Muscle layer of duodenum (tissue), 2 donors: ENCODE data around the gene IGF2BP1.
A peak's percentile ranks its signal among the peaks of the same experiment; 100 is the strongest.

Experiments used
- H3K27ac ChIP-seq: one replicate; pipeline ENCODE4 v1.7.0; 2013; ENCODE audit warnings: mild to moderate bottlenecking, low read length
- H3K27me3 ChIP-seq: one replicate; pipeline ENCODE4 v1.7.0; 2013; ENCODE audit warnings: low read depth, mild to moderate bottlenecking, control low read depth, low read length
- H3K36me3 ChIP-seq, 2 donors: one replicate each; pipeline ENCODE4 v1.7.0; 2013; ENCODE audit warnings: low read length in 2 of 2, control low read depth in 1 of 2, mild to moderate bottlenecking in 1 of 2; ENCODE audit not compliant: insufficient read depth in 2 of 2, control insufficient read depth in 1 of 2
- H3K4me1 ChIP-seq, 2 donors: one replicate each; pipeline ENCODE4 v1.7.0; 2013; ENCODE audit warnings: low read length in 2 of 2, mild to moderate bottlenecking in 2 of 2, control low read depth in 1 of 2, moderate library complexity in 1 of 2; ENCODE audit not compliant: insufficient read depth in 2 of 2, control insufficient read depth in 1 of 2
- H3K4me3 ChIP-seq, 2 donors: one replicate each; pipeline ENCODE4 v1.7.0; 2013; ENCODE audit warnings: low read length in 2 of 2, low read depth in 1 of 2, mild to moderate bottlenecking in 1 of 2
- H3K9me3 ChIP-seq, 2 donors: one replicate each; pipeline ENCODE4 v1.7.0; 2013; ENCODE audit warnings: low read length in 2 of 2, control low read depth in 1 of 2, mild to moderate bottlenecking in 1 of 2; ENCODE audit not compliant: control insufficient read depth in 1 of 2
- donor health status: healthy.

Gene IGF2BP1

GRCh38 chr17:48997103-48997826 is at the start of gene IGF2BP1:
Gene IGF2BP1, plus strand, starts transcription at chr17:48997385. Its CDS starts 361 bp downstream, at chr17:48997746.
- peaks cover 74% of the 10 kb centered on the region for H3K27me3 ChIP-seq
- H3K4me1 ChIP-seq: peaks cover 0 to 35% of the 10 kb centered on the region in 2 donors
- peak within 1 kb of the TSS in 1 of 2 donors; percentile 35 for H3K4me3 ChIP-seq
- H3K36me3 ChIP-seq: no peaks in the 10 kb centered on the region
- H3K9me3 ChIP-seq: peaks cover 0 to 4% of the 10 kb centered on the region in 2 donors
- no peak within 1 kb of the TSS for H3K27ac ChIP-seq

- H3K4me1 ChIP-seq: no peaks in the 10 kb centered on the region
- peaks cover 4% of the 10 kb centered on the region for H3K27me3 ChIP-seq
- no peak overlapping the region for H3K27ac ChIP-seq
- no peak overlapping the region for H3K4me3 ChIP-seq
- no peaks in the 10 kb centered on the region for H3K9me3 ChIP-seq
- H3K36me3 ChIP-seq: no peaks in the 10 kb centered on the region
These were observed 45.6 kb upstream of the IGF2BP1 start for GRCh38 chr17:48951572-48951971.

GRCh38 chr17:48952904-48953303 is 44.3 kb upstream of the IGF2BP1 start:
- Histone ChIP-seq H3K27ac (no peak overlapping the region), H3K4me3 (no peak overlapping the region), H3K9me3 (no peaks in the 10 kb centered on the region), H3K27me3 (peaks cover 4% of the 10 kb centered on the region), H3K36me3 (no peaks in the 10 kb centered on the region), H3K4me1 (no peaks in the 10 kb centered on the region)

DNA sequence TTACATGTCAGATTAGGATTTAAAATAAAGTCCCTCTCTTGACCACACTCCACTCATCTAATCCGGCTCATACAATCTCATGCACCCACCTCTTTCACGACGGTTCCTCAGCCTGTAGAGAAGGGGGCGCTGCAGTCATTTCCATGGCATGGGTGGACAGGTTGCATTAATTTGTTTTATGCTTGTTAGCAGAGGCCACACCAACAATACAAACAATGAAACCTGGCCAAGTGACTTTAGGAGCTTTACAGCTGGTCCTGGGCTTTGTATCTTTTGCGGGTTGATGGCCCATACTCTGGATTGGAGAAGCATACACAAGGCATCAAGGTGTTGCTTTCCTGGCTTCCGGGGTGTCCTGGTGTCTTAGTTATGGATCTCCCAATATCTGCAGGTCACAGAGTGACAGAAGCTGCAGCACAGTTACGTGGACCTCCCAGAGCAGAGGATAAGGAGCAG is 42.9 kb upstream of the IGF2BP1 start:
- no peaks in the 10 kb centered on the region for H3K4me1 ChIP-seq
- H3K27ac ChIP-seq: no peak overlapping the region
- no peak overlapping the region for H3K4me3 ChIP-seq
- H3K27me3 ChIP-seq: peaks cover 7% of the 10 kb centered on the region
- H3K36me3 ChIP-seq: no peaks in the 10 kb centered on the region
- no peaks in the 10 kb centered on the region for H3K9me3 ChIP-seq

DNA sequence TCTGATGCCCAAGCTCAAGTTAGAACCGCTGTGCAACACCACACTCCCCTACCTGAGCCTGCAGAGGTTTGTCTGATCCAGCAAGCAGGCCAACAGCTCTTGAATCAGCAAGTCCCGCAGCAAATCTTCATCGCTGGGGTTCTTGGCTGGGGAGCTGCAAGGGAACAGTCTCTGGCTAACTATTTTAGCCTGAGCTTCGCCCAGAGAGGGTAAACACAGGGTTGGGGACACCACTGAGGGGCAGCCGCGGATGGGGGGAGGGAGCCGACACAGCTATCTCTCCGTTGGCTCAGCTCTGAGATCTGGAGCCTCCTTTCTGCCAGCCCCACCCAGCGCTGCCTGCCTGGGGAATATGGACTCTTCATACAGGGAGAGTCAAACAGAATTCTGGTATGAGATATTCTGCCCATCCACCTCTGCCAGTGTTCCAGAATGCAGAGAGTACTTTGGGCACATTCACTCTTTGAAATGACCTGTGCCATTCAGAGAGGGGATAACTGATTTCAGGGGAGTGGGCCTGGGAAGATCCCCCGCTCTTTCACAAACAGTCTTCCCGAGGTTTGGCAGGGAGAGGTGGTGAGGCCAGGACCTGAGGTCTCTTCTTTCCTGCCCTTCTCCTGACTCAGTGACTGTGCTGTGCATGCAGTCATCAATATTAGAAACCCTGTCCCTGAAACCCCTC is 36.2 kb upstream of the IGF2BP1 start:
- Histone ChIP-seq H3K9me3 (no peaks in the 10 kb centered on the region), H3K4me1 (no peaks in the 10 kb centered on the region), H3K27me3 (peaks cover 15% of the 10 kb centered on the region), H3K4me3 (no peak overlapping the region), H3K27ac (no peak overlapping the region), H3K36me3 (no peaks in the 10 kb centered on the region)

- Histone ChIP-seq H3K4me1 (no peaks in the 10 kb centered on the region), H3K36me3 (no peaks in the 10 kb centered on the region), H3K27ac (no peak overlapping the region), H3K27me3 (peaks cover 15% of the 10 kb centered on the region), H3K4me3 (no peak overlapping the region), H3K9me3 (no peaks in the 10 kb centered on the region)
These were observed 35.5 kb upstream of the IGF2BP1 start for GRCh38 chr17:48961516-48962233.

DNA sequence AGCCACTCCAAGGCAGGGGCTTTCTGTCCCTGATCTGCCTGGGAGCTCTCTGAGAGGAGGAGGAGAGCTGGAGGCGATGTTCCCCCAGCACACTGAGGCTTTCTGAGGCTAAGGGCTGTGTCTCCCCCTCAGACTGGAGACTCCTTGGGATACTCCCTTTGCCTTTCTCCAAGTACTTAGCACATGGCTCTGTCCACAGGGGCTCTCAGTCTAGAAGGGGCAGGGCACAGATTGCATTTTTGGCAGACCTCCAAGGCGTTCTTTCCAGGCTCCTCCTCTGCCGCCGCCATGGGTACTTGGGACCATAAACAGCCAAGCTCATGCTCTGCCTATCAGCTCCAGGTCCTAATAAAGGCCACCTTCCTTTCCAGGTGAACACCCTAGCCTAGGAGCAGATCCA is 27.0 kb upstream of the IGF2BP1 start:
- Histone ChIP-seq H3K36me3 (no peaks in the 10 kb centered on the region), H3K27ac (no peak overlapping the region), H3K4me1 (peaks cover 0 to 10% of the 10 kb centered on the region in 2 donors), H3K4me3 (no peak overlapping the region), H3K9me3 (no peaks in the 10 kb centered on the region), H3K27me3 (peaks cover 4% of the 10 kb centered on the region)

GRCh38 chr17:48970865-48971687 is 26.1 kb upstream of the IGF2BP1 start:
- Histone ChIP-seq H3K4me1 (peaks cover 0 to 10% of the 10 kb centered on the region in 2 donors), H3K4me3 (no peak overlapping the region), H3K27me3 (peaks cover 4% of the 10 kb centered on the region), H3K9me3 (no peaks in the 10 kb centered on the region), H3K36me3 (no peaks in the 10 kb centered on the region), H3K27ac (no peak overlapping the region)

DNA sequence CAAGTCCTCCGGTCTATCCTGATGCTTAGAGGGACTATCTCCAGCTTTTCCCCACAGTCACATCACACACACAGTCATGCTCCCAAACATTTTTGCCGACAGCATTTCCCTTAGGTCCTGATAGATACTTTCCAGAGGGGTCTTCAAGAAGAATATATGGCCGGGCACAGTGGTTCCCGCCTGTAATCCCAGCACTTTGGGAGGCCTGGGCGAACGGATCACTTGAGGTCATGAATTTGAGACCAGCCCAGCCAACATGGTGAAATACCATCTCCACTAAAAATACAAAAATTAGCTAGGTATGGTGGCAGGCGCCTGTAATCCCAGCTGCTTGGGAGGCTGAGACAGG is 24.5 kb upstream of the IGF2BP1 start:
- Histone ChIP-seq H3K4me1 (peaks cover 0 to 10% of the 10 kb centered on the region in 2 donors), H3K9me3 (no peaks in the 10 kb centered on the region), H3K4me3 (no peak overlapping the region), H3K36me3 (no peaks in the 10 kb centered on the region), H3K27me3 (peaks cover 4% of the 10 kb centered on the region), H3K27ac (no peak overlapping the region)

- Histone ChIP-seq H3K36me3 (no peaks in the 10 kb centered on the region), H3K9me3 (no peaks in the 10 kb centered on the region), H3K27ac (no peak overlapping the region), H3K27me3 (peaks cover 4% of the 10 kb centered on the region), H3K4me1 (peaks cover 0 to 10% of the 10 kb centered on the region in 2 donors), H3K4me3 (no peak overlapping the region)
These were observed 23.4 kb upstream of the IGF2BP1 start for GRCh38 chr17:48973806-48974205.
